BJ (cell line): ENCODE results near the gene TRIB2. TPM values are rescaled to one million over a fixed set of nuclear protein-coding genes. Genes with fewer than 3 reads are reported as not detected.

Source experiments
- CTCF ChIA-PET: fragments of 350-600 bp; formaldehyde crosslinking; extraction: SDS; loops from one replicate; lab custom pipeline; 2021; ENCODE audit warnings: antibody characterized with exemption, inconsistent platforms; lab: Yijun Ruan, JAX
- POLR2A ChIA-PET: fragments of 300-600 bp; sonication (Branson Sonifier 250); formaldehyde crosslinking; extraction: SDS; loops from one replicate; lab custom pipeline; 2021; ENCODE audit warnings: antibody characterized with exemption; lab: Charles Lee
- DNase-seq: peaks from one replicate; pipeline ENCODE4 v3.0.0-alpha.2; 2011; ENCODE audit warnings: low read depth
- H3K27me3 ChIP-seq: 2 replicates; pipeline ENCODE4 v1.6.0; 2011; ENCODE audit warnings: low read length; ENCODE audit not compliant: control insufficient read depth, insufficient read depth
- H3K36me3 ChIP-seq: 2 replicates; pipeline ENCODE4 v1.5.1; 2011; ENCODE audit warnings: low read length; ENCODE audit not compliant: control insufficient read depth, insufficient read depth
- H3K4me3 ChIP-seq: 2 replicates; pipeline ENCODE4 v1.5.1; 2011; ENCODE audit warnings: low read depth, mild to moderate bottlenecking, control low read depth, low read length
- CTCF ChIP-seq: IDR thresholded peaks from 2 replicates; pipeline ENCODE4 v1.5.1; 2011; ENCODE audit warnings: low read depth, mild to moderate bottlenecking, control low read depth, inconsistent platforms, low read length, moderate library complexity; ENCODE audit not compliant: insufficient read depth
- polyA plus RNA-seq: library from polyadenylated mRNA; depleted of rRNA; stranded (reverse); fragments of >200 nt; gene quantifications from 2 replicates; pipeline ENCODE4 v1.2.3, GENCODE V29; 2011

TRIB2 gene
- polyA plus RNA-seq, 1 experiment, result 11.0 TPM

GRCh38 chr2:12717191-12718014 is 667 bp downstream of the TRIB2 start:
- no peaks in the 10 kb centered on the region for H3K27me3 ChIP-seq
- TF ChIP-seq CTCF, result peak; percentile 58
- no peak for DNase-seq
- ChIA-PET CTCF (interaction anchor here (0.6 to 4.4 kb wide), 16 partner anchors 10 to 889 kb away, joined by 3 to 37 read pairs (median 4); no protein-coding TSS in a partner anchor), POLR2A (interaction anchor here (0.7 to 1.0 kb wide), 3 partner anchors 111 to 1019 kb away, joined by 3 to 13 read pairs (median 7); no protein-coding TSS in a partner anchor)
- peak overlapping the region; percentile 77 for H3K4me3 ChIP-seq
- no peaks in the 10 kb centered on the region for H3K36me3 ChIP-seq

- no peaks in the 10 kb centered on the region for H3K36me3 ChIP-seq
- H3K27me3 ChIP-seq, result no peaks in the 10 kb centered on the region
- DNase-seq, result no peak
- POLR2A ChIA-PET, result interaction anchor here (0.7 to 1.0 kb wide), 2 partner anchors 112 to 594 kb away, joined by 7 to 13 read pairs; no protein-coding TSS in a partner anchor
- no peak for TF ChIP-seq CTCF
- peak overlapping the region; percentile 77 for H3K4me3 ChIP-seq
- CTCF ChIA-PET, result interaction anchor here (0.5 to 4.4 kb wide), 12 partner anchors 183 to 889 kb away, joined by 3 to 37 read pairs (median 4); no protein-coding TSS in a partner anchor
These were observed 1.4 kb downstream of the TRIB2 start for GRCh38 chr2:12718015-12718671.

DNA sequence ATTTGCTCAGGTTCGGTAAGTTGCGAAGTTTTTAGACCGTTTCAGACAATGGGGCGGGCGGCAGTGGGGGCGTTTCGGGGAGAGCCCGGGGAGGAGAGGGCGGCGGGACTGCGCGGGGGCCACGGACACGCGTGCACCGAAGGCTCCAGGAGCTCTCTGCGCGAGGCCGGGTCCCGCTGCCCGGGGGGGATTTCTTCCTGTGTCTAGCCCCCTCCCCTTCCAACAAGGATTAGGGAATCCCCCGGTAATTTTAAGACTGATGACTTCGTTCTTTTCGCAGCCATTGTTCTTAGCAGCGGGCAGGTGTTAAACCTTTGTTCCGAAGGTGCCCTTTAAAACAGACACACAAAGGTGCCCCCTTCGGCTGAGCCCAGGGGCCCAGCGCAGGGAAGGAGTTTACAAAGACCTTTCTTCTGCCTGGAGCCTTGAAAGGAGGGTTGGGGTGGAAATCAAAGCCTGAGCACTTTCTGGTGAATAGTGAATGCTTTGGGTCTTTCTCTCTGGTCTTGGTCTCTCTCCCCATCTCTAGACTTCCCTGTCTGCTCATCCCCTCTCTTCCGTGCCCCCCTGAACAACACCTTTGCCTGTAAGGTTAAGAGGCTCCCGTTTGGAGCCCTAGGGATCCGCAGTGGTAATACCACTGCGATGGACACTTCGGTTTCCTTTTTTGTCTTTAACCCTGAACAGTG is 2.1 kb downstream of the TRIB2 start:
- Histone ChIP-seq H3K36me3 (0 out of 2 replicates have a peak, but pooled peaks cover 2% of the 10 kb centered on the region), H3K4me3 (peak overlapping the region; percentile 77), H3K27me3 (no peaks in the 10 kb centered on the region)
- TF ChIP-seq CTCF, result no peak
- CTCF ChIA-PET, result interaction anchor here (0.7 to 4.4 kb wide), 5 partner anchors 70 to 887 kb away, joined by 3 to 37 read pairs (median 6); no protein-coding TSS in a partner anchor
- DNase-seq, result no peak
- POLR2A ChIA-PET, result no interaction called here

- H3K27me3 ChIP-seq, result no peaks in the 10 kb centered on the region
- CTCF ChIA-PET, result interaction anchor here (0.8 to 5.7 kb wide), 5 partner anchors 99 to 856 kb away, joined by 3 to 40 read pairs (median 7); no protein-coding TSS in a partner anchor
- no peak for DNase-seq
- H3K36me3 ChIP-seq, result peaks cover 6% of the 10 kb centered on the region
- POLR2A ChIA-PET, result interaction anchor here (0.6 kb wide), 1 partner anchor 87 kb away, joined by 3 read pairs; no protein-coding TSS in a partner anchor
- H3K4me3 ChIP-seq, result peak overlapping the region; percentile 77
- TF ChIP-seq CTCF, result no peak
These were observed 2.9 kb downstream of the TRIB2 start for GRCh38 chr2:12719400-12720277.
